OCI-LY7 (cell line): ENCODE data around the gene TPRG1.

Source experiments
- EZH2phosphoT487 ChIP-seq: fragments of 200-600 bp; sonication (generic); IDR thresholded peaks from 2 replicates; pipeline ENCODE4 v1.6.1; 2018; ENCODE audit warnings: low read depth, borderline replicate concordance, mild to moderate bottlenecking, mixed run types, antibody characterized with exemption, low read length, moderate library complexity, mixed read lengths
- TF ChIP-seq, protein P1 (sequence below): fragments of 200-600 bp; sonication (generic); conservative IDR thresholded peaks from 2 replicates; pipeline ENCODE4 v1.5.1; 2014; ENCODE audit warnings: mild to moderate bottlenecking, antibody characterized with exemption, low read length, moderate library complexity, mixed read lengths

DNA sequence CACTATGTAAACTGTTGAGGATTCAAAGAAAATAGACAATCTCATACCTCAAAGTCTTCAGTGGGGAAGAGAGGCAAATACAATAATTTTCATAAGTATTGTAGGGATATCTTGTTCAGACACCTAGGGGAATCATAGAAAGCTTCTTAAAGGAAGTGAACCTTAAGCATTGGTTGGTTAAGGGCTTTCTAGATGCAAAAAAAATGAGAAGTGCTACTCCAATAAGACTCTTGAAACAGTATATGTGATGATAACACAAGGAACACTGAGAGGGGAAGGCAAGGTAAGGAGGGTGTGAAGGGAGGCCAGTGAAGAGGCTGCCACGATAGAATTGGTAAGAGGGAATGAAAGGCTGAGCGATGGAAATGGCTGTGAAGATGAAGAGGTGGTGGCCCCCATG, 104.1 kb downstream of the TPRG1 start:
- TF ChIP-seq, protein P1, sequence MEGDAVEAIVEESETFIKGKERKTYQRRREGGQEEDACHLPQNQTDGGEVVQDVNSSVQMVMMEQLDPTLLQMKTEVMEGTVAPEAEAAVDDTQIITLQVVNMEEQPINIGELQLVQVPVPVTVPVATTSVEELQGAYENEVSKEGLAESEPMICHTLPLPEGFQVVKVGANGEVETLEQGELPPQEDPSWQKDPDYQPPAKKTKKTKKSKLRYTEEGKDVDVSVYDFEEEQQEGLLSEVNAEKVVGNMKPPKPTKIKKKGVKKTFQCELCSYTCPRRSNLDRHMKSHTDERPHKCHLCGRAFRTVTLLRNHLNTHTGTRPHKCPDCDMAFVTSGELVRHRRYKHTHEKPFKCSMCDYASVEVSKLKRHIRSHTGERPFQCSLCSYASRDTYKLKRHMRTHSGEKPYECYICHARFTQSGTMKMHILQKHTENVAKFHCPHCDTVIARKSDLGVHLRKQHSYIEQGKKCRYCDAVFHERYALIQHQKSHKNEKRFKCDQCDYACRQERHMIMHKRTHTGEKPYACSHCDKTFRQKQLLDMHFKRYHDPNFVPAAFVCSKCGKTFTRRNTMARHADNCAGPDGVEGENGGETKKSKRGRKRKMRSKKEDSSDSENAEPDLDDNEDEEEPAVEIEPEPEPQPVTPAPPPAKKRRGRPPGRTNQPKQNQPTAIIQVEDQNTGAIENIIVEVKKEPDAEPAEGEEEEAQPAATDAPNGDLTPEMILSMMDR, result no peak
- TF ChIP-seq EZH2phosphoT487, result no peak
